HEK293 (cell line): ENCODE data around the gene MSANTD4.

Experiments used
- CTCF ChIA-PET: fragments of 350-600 bp; formaldehyde crosslinking; extraction: SDS; loops from one replicate; lab custom pipeline; 2021; ENCODE audit warnings: antibody characterized with exemption; lab: Yijun Ruan, JAX
- POLR2A ChIA-PET: fragments of 300-600 bp; formaldehyde crosslinking; extraction: SDS; loops from one replicate; lab custom pipeline; 2020; ENCODE audit warnings: antibody characterized with exemption, inconsistent platforms; lab: Yijun Ruan, JAX
- H3K27ac ChIP-seq: fragments of 200-500 bp; sonication (Bioruptor generic); 2 replicates; pipeline ENCODE4 v1.5.1; 2014; ENCODE audit warnings: low read depth, low read length, control low read depth, inconsistent platforms; ENCODE audit errors: extremely low read depth
- H3K36me3 ChIP-seq, 2 experiments: fragments of 200-500 bp in 1 of 2; sonication (Bioruptor generic) in 1 of 2; 1 replicate in 1 of 2; 2 replicates in 1 of 2; pipeline ENCODE4 v1.5.1; 2014 to 2017; ENCODE audit warnings: inconsistent platforms in 2 of 2, low read length in 2 of 2; ENCODE audit not compliant: control insufficient read depth in 2 of 2, insufficient read depth in 1 of 2
- H3K4me1 ChIP-seq: fragments of 200-500 bp; sonication (Bioruptor generic); 2 replicates; pipeline ENCODE4 v1.5.1; 2014; ENCODE audit warnings: mild to moderate bottlenecking, low read length, inconsistent platforms; ENCODE audit not compliant: control insufficient read depth, insufficient read depth
- H3K4me3 ChIP-seq: 2 replicates; pipeline ENCODE4 v1.5.1; 2011; ENCODE audit warnings: low read depth, mild to moderate bottlenecking, control low read depth, low read length, moderate library complexity
- H3K9me3 ChIP-seq: fragments of 200-500 bp; sonication (Bioruptor generic); 2 replicates; pipeline ENCODE4 v1.5.1; 2014; ENCODE audit warnings: low read depth, low read length, inconsistent platforms; ENCODE audit not compliant: control insufficient read depth, insufficient read depth
- KLF8 ChIP-seq: fragments of 450-650 bp; formaldehyde crosslinking; IDR thresholded peaks from 2 replicates; pipeline ENCODE4 v1.5.1; 2016; ENCODE audit warnings: missing biosample characterization, missing genetic modification characterization
- MZF1 ChIP-seq: fragments of 450-650 bp; formaldehyde crosslinking; IDR thresholded peaks from 2 replicates; pipeline ENCODE4 v1.5.1; 2017; ENCODE audit warnings: missing biosample characterization, missing genetic modification characterization, borderline replicate concordance
- PATZ1 ChIP-seq: fragments of 450-650 bp; formaldehyde crosslinking; IDR thresholded peaks from 2 replicates; pipeline ENCODE4 v1.5.1; 2016; ENCODE audit warnings: missing biosample characterization, missing genetic modification characterization
- SALL2 ChIP-seq: fragments of 450-650 bp; formaldehyde crosslinking; IDR thresholded peaks from 2 replicates; pipeline ENCODE4 v1.5.0; 2017; ENCODE audit warnings: missing biosample characterization, mild to moderate bottlenecking, missing genetic modification characterization, borderline replicate concordance
- SETDB1 ChIP-seq: IDR thresholded peaks from one replicate; pipeline ENCODE4 v1.6.1; 2017; ENCODE audit warnings: mild to moderate bottlenecking, low read length, moderate library complexity, mixed read lengths; ENCODE audit not compliant: insufficient read length
- YY2 ChIP-seq: fragments of 450-650 bp; formaldehyde crosslinking; IDR thresholded peaks from 2 replicates; pipeline ENCODE4 v1.5.1; 2016; ENCODE audit warnings: missing biosample characterization, missing genetic modification characterization
- ZNF114 ChIP-seq: fragments of 450-650 bp; formaldehyde crosslinking; IDR thresholded peaks from 2 replicates; pipeline ENCODE4 v1.5.0; 2017; ENCODE audit warnings: missing biosample characterization, missing genetic modification characterization
- ZNF138 ChIP-seq: fragments of 450-650 bp; formaldehyde crosslinking; IDR thresholded peaks from 2 replicates; pipeline ENCODE4 v1.5.1; 2016; ENCODE audit warnings: missing biosample characterization, missing genetic modification characterization, borderline replicate concordance
- ZNF221 ChIP-seq: fragments of 450-650 bp; formaldehyde crosslinking; IDR thresholded peaks from 2 replicates; pipeline ENCODE4 v1.5.1; 2017; ENCODE audit warnings: missing biosample characterization, missing genetic modification characterization, borderline replicate concordance
- ZNF341 ChIP-seq: fragments of 450-650 bp; formaldehyde crosslinking; IDR thresholded peaks from 2 replicates; pipeline ENCODE4; 2016; ENCODE audit warnings: low read depth, missing biosample characterization, missing genetic modification characterization
- ZNF354C ChIP-seq: fragments of 450-650 bp; formaldehyde crosslinking; IDR thresholded peaks from 2 replicates; pipeline ENCODE4 v1.5.1; 2016; ENCODE audit warnings: missing biosample characterization, missing genetic modification characterization, low read depth, borderline replicate concordance
- ZNF362 ChIP-seq: fragments of 450-650 bp; formaldehyde crosslinking; IDR thresholded peaks from 2 replicates; pipeline ENCODE4 v1.5.1; 2016; ENCODE audit warnings: missing biosample characterization, missing genetic modification characterization
- ZNF37A ChIP-seq: fragments of 450-650 bp; IDR thresholded peaks from 2 replicates; pipeline ENCODE4 v1.5.1; 2018; ENCODE audit warnings: missing biosample characterization, missing genetic modification characterization
- ZNF404 ChIP-seq: fragments of 450-650 bp; formaldehyde crosslinking; IDR thresholded peaks from 2 replicates; pipeline ENCODE4 v1.5.1; 2017; ENCODE audit warnings: missing biosample characterization, missing genetic modification characterization
- ZNF561 ChIP-seq: fragments of 450-650 bp; IDR thresholded peaks from 2 replicates; pipeline ENCODE4 v1.5.1; 2018; ENCODE audit warnings: missing biosample characterization, missing genetic modification characterization, borderline replicate concordance
- ZNF621 ChIP-seq: fragments of 450-650 bp; formaldehyde crosslinking; IDR thresholded peaks from 2 replicates; pipeline ENCODE4 v1.5.1; 2017; ENCODE audit warnings: missing biosample characterization, missing genetic modification characterization
- ZNF660 ChIP-seq: fragments of 450-650 bp; IDR thresholded peaks from 2 replicates; pipeline ENCODE4 v1.5.1; 2018; ENCODE audit warnings: missing biosample characterization, mild to moderate bottlenecking, missing genetic modification characterization
- ZNF664 ChIP-seq: fragments of 450-650 bp; formaldehyde crosslinking; IDR thresholded peaks from 2 replicates; pipeline ENCODE4 v1.5.1; 2016; ENCODE audit warnings: missing biosample characterization, missing genetic modification characterization
- ZNF707 ChIP-seq: fragments of 450-650 bp; formaldehyde crosslinking; IDR thresholded peaks from 2 replicates; pipeline ENCODE4 v1.5.1; 2016; ENCODE audit warnings: missing biosample characterization, missing genetic modification characterization
- ZNF776 ChIP-seq: fragments of 450-650 bp; formaldehyde crosslinking; IDR thresholded peaks from 2 replicates; pipeline ENCODE4 v1.5.0; 2017; ENCODE audit warnings: missing biosample characterization, missing genetic modification characterization, borderline replicate concordance
- ZNF837 ChIP-seq: fragments of 450-650 bp; formaldehyde crosslinking; IDR thresholded peaks from 2 replicates; pipeline ENCODE4 v1.5.1; 2016; ENCODE audit warnings: missing biosample characterization, missing genetic modification characterization
- TF ChIP-seq, protein P1 (sequence below): fragments of 450-650 bp; formaldehyde crosslinking; IDR thresholded peaks from 2 replicates; pipeline ENCODE4 v1.5.1; 2016; ENCODE audit warnings: missing biosample characterization, missing genetic modification characterization
- TF ChIP-seq, protein P2 (sequence below): fragments of 450-650 bp; formaldehyde crosslinking; IDR thresholded peaks from 2 replicates; pipeline ENCODE4 v1.5.1; 2016; ENCODE audit warnings: missing biosample characterization, missing genetic modification characterization
- TF ChIP-seq, protein P3 (sequence below): sonication (generic); formaldehyde crosslinking; IDR thresholded peaks from 2 replicates; pipeline ENCODE4 v1.8.1; 2022; ENCODE audit warnings: mild to moderate bottlenecking, moderate library complexity, missing genetic modification reagents
- TF ChIP-seq, protein P4 (sequence below): fragments of 450-650 bp; formaldehyde crosslinking; IDR thresholded peaks from 2 replicates; pipeline ENCODE4 v1.5.1; 2016; ENCODE audit warnings: missing biosample characterization, missing genetic modification characterization

Gene MSANTD4

DNA sequence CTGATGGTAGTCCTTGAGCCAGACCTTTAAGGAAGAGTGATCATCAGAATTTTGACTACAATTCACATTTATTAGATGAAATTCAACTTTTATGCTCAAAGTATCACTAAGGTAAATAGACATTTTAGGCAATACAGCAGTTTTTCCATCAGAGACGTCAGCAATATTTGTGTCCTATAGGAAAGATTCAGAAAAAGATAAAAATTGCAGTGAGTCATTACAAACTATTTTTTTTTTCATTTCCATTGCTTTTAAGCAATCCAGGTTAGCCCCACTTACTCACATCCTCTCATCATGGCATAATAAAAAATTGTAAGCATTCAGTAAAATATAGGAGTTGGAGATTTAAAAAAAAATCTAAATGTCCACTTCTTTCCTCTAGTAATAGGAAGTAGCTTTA, 46.9 kb downstream of the MSANTD4 start (continued):
- TF ChIP-seq ZNF354C = no peak
- TF ChIP-seq ZNF561 (tag by site-specific recombination) = no peak
- TF ChIP-seq, protein P1, sequence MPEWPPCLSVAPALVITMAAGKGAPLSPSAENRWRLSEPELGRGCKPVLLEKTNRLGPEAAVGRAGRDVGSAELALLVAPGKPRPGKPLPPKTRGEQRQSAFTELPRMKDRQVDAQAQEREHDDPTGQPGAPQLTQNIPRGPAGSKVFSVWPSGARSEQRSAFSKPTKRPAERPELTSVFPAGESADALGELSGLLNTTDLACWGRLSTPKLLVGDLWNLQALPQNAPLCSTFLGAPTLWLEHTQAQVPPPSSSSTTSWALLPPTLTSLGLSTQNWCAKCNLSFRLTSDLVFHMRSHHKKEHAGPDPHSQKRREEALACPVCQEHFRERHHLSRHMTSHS (tag by site-specific recombination) = no peak
- TF ChIP-seq, protein P2, sequence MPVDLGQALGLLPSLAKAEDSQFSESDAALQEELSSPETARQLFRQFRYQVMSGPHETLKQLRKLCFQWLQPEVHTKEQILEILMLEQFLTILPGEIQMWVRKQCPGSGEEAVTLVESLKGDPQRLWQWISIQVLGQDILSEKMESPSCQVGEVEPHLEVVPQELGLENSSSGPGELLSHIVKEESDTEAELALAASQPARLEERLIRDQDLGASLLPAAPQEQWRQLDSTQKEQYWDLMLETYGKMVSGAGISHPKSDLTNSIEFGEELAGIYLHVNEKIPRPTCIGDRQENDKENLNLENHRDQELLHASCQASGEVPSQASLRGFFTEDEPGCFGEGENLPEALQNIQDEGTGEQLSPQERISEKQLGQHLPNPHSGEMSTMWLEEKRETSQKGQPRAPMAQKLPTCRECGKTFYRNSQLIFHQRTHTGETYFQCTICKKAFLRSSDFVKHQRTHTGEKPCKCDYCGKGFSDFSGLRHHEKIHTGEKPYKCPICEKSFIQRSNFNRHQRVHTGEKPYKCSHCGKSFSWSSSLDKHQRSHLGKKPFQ (tag by site-specific recombination) = no peak
- no peak for TF ChIP-seq ZNF138
- TF ChIP-seq ZNF621 = no peak
- TF ChIP-seq ZNF776 (tag by site-specific recombination) = no peak
- TF ChIP-seq ZNF221 = no peak
- TF ChIP-seq, all 188 proteins: peak for 0

GRCh38 chr11:105969756-105970155, 52.3 kb downstream of the MSANTD4 start:
- H3K4me3 ChIP-seq = no peak overlapping the region
- H3K27ac ChIP-seq = no peak overlapping the region
- no peaks in the 10 kb centered on the region for H3K9me3 ChIP-seq
- CTCF ChIA-PET = no interaction called here
- no peaks in the 10 kb centered on the region for H3K36me3 ChIP-seq
- POLR2A ChIA-PET = no interaction called here
- H3K4me1 ChIP-seq = no peaks in the 10 kb centered on the region
- TF ChIP-seq SETDB1 (no peak), YY2 (no peak), ZNF776 (tag by site-specific recombination) (no peak), ZNF114 (tag by site-specific recombination) (no peak), ZNF404 (tag by site-specific recombination) (no peak), ZNF37A (tag by site-specific recombination) (no peak), MZF1 (tag by site-specific recombination) (no peak), ZNF660 (tag by site-specific recombination) (no peak), ZNF664 (tag by site-specific recombination) (no peak), ZNF362 (no peak), ZNF837 (tag by site-specific recombination) (no peak)
- TF ChIP-seq, protein P3, sequence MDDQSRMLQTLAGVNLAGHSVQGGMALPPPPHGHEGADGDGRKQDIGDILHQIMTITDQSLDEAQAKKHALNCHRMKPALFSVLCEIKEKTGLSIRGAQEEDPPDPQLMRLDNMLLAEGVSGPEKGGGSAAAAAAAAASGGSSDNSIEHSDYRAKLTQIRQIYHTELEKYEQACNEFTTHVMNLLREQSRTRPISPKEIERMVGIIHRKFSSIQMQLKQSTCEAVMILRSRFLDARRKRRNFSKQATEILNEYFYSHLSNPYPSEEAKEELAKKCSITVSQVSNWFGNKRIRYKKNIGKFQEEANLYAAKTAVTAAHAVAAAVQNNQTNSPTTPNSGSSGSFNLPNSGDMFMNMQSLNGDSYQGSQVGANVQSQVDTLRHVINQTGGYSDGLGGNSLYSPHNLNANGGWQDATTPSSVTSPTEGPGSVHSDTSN (CRISPR knock-in tag) = no peak

- POLR2A ChIA-PET = no interaction called here
- no peak for TF ChIP-seq ZNF707 (tag by site-specific recombination)
- TF ChIP-seq KLF8 = no peak
- TF ChIP-seq, protein P4, sequence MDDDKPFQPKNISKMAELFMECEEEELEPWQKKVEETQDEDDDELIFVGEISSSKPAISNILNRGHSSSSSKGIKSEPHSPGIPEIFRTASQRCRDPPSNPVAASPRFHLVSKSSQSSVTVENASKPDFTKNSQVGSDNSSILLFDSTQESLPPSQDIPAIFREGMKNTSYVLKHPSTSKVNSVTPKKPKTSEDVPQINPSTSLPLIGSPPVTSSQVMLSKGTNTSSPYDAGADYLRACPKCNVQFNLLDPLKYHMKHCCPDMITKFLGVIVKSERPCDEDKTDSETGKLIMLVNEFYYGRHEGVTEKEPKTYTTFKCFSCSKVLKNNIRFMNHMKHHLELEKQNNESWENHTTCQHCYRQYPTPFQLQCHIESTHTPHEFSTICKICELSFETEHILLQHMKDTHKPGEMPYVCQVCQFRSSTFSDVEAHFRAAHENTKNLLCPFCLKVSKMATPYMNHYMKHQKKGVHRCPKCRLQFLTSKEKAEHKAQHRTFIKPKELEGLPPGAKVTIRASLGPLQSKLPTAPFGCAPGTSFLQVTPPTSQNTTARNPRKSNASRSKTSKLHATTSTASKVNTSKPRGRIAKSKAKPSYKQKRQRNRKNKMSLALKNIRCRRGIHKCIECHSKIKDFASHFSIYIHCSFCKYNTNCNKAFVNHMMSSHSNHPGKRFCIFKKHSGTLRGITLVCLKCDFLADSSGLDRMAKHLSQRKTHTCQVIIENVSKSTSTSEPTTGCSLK (tag by site-specific recombination) = no peak
- TF ChIP-seq ZNF341 = no peak
- no peak for TF ChIP-seq PATZ1 (tag by site-specific recombination)
- TF ChIP-seq SALL2 (tag by site-specific recombination) = no peak
- CTCF ChIA-PET = no interaction called here
- H3K27ac ChIP-seq = no peak overlapping the region
- no peaks in the 10 kb centered on the region for H3K36me3 ChIP-seq
- no peak overlapping the region for H3K4me3 ChIP-seq
- H3K9me3 ChIP-seq = no peaks in the 10 kb centered on the region
- no peaks in the 10 kb centered on the region for H3K4me1 ChIP-seq
Measured at GRCh38 chr11:105968021-105968697, 53.9 kb downstream of the MSANTD4 start.
